GM23338 (cell line): ENCODE data around the gene POF1B. TPM values are rescaled to one million over a fixed set of nuclear protein-coding genes. Genes with fewer than 3 reads are reported as not detected.

Source experiments
- ATAC-seq: fragments of 200-7000 bp; cut with Tn5 transposase; 3 replicates; pipeline ENCODE4 v1.9.1; 2020
- DNase-seq: peaks from one replicate; pipeline ENCODE4 v3.0.0-alpha.2; 2015; ENCODE audit warnings: low spot score
- H2AFZ ChIP-seq: fragments of 200-600 bp; sonication (generic); 2 replicates; pipeline ENCODE4 v1.8.0; 2016; ENCODE audit warnings: antibody characterized with exemption, mild to moderate bottlenecking, moderate library complexity
- H3F3A ChIP-seq: fragments of 200-600 bp; sonication (generic); replicated peaks from 2 replicates; pipeline ENCODE4 v1.8.0; 2017; ENCODE audit warnings: antibody characterized with exemption, mixed run types, low read depth
- H3K27ac ChIP-seq: fragments of 200-600 bp; sonication (generic); 2 replicates; pipeline ENCODE4 v1.6.1; 2016; ENCODE audit warnings: low read depth
- H3K27me3 ChIP-seq: fragments of 200-600 bp; sonication (generic); 2 replicates; pipeline ENCODE4 v1.8.0; 2016; ENCODE audit warnings: mild to moderate bottlenecking, mixed run types, moderate library complexity; ENCODE audit not compliant: insufficient read depth
- H3K36me3 ChIP-seq: fragments of 200-600 bp; sonication (generic); 2 replicates; pipeline ENCODE4 v1.8.0; 2016; ENCODE audit warnings: mild to moderate bottlenecking; ENCODE audit not compliant: insufficient read depth
- H3K4me1 ChIP-seq: fragments of 200-600 bp; sonication (generic); 2 replicates; pipeline ENCODE4 v1.8.0; 2016; ENCODE audit warnings: mild to moderate bottlenecking, moderate library complexity; ENCODE audit not compliant: insufficient read depth
- H3K4me2 ChIP-seq: fragments of 200-600 bp; sonication (generic); 2 replicates; pipeline ENCODE4 v1.7.1; 2017; ENCODE audit warnings: mixed run types
- H3K4me3 ChIP-seq: fragments of 200-600 bp; sonication (generic); 2 replicates; pipeline ENCODE4 v1.6.1; 2016; ENCODE audit warnings: mixed run types
- H3K79me2 ChIP-seq: fragments of 200-600 bp; sonication (generic); replicated peaks from 2 replicates; pipeline ENCODE4 v1.8.0; 2017; ENCODE audit warnings: mild to moderate bottlenecking; ENCODE audit not compliant: insufficient read depth
- H3K9me2 ChIP-seq: fragments of 200-600 bp; sonication (generic); 2 replicates; pipeline ENCODE4 v1.8.0; 2017; ENCODE audit not compliant: insufficient read depth
- H4K20me1 ChIP-seq: fragments of 200-600 bp; sonication (generic); replicated peaks from 2 replicates; pipeline ENCODE4 v1.8.0; 2017; ENCODE audit warnings: mild to moderate bottlenecking; ENCODE audit not compliant: insufficient read depth
- H3K27ac Mint-ChIP-seq: 2 replicates; pipeline ENCODE4 v1.8.0; 2020; ENCODE audit warnings: inconsistent platforms, mild to moderate bottlenecking, moderate library complexity, mixed read lengths
- H3K27me3 Mint-ChIP-seq: 3 replicates; pipeline ENCODE4 v1.8.0; 2022; ENCODE audit warnings: low read depth, mild to moderate bottlenecking, moderate library complexity, mixed read lengths, inconsistent platforms; ENCODE audit not compliant: insufficient read depth, poor library complexity
- H3K36me3 Mint-ChIP-seq: 3 replicates; pipeline ENCODE4 v1.8.0; 2021; ENCODE audit warnings: low read depth, mild to moderate bottlenecking, inconsistent platforms, moderate library complexity, mixed read lengths
- H3K4me1 Mint-ChIP-seq: 3 replicates; pipeline ENCODE4 v1.8.0; 2020; ENCODE audit warnings: mild to moderate bottlenecking, inconsistent platforms, mixed read lengths
- H3K4me3 Mint-ChIP-seq: 3 replicates; pipeline ENCODE4 v1.8.0; 2021; ENCODE audit warnings: moderate library complexity, mild to moderate bottlenecking, inconsistent platforms, mixed read lengths
- H3K9me3 Mint-ChIP-seq: 3 replicates; pipeline ENCODE4 v1.8.0; 2020; ENCODE audit warnings: moderate library complexity, mild to moderate bottlenecking, inconsistent platforms, mixed read lengths
- CREB1 ChIP-seq: fragments of 250-450 bp; sonication (Bioruptor Pico); IDR thresholded peaks from 2 replicates; pipeline ENCODE4 v1.5.0; 2020; ENCODE audit warnings: low read depth, mild to moderate bottlenecking, moderate library complexity
- EZH2 ChIP-seq: fragments of 200-600 bp; sonication (generic); IDR thresholded peaks from one replicate; pipeline ENCODE4 v1.8.0; 2017; ENCODE audit warnings: antibody characterized with exemption, mild to moderate bottlenecking, low read depth; ENCODE audit not compliant: unreplicated experiment
- NANOG ChIP-seq: IDR thresholded peaks from 2 replicates; pipeline ENCODE4 v1.6.1; 2016; ENCODE audit warnings: antibody characterized with exemption, borderline replicate concordance
- POLR2AphosphoS5 ChIP-seq: IDR thresholded peaks from 2 replicates; pipeline ENCODE4 v1.6.1; 2016; ENCODE audit warnings: antibody characterized with exemption, low read depth
- STAT1 ChIP-seq: IDR thresholded peaks from one replicate; pipeline ENCODE4 v1.6.1; 2016; ENCODE audit warnings: antibody characterized with exemption; ENCODE audit not compliant: unreplicated experiment
- ZNF114 ChIP-seq: fragments of 250-450 bp; sonication (Bioruptor Pico); IDR thresholded peaks from 2 replicates; pipeline ENCODE4 v1.5.0; 2020; ENCODE audit warnings: mild to moderate bottlenecking, moderate library complexity
- ZNF331 ChIP-seq: fragments of 250-450 bp; sonication (Bioruptor Pico); IDR thresholded peaks from 2 replicates; pipeline ENCODE4 v1.5.0; 2020; ENCODE audit warnings: low read depth, mild to moderate bottlenecking, moderate library complexity
- polyA plus RNA-seq: library from polyadenylated mRNA; unstranded; fragments of >200 nt; fragmentation: Nextera tagmentation; extraction: Ambion mirVana; gene quantifications from 2 replicates; pipeline ENCODE4 v1.2.1, GENCODE V29; 2016
- total RNA-seq: library from RNA; depleted of rRNA; stranded (reverse); fragments of >200 nt; shearing (Covaris generic); gene quantifications from 2 replicates; pipeline ENCODE4 v1.2.3, GENCODE V29; 2014
- TF ChIP-seq, protein P1 (sequence below), 2 experiments: fragments of 200-600 bp in 1 of 2; sonication (generic) in 1 of 2; conservative IDR thresholded peaks; 2 replicates each; pipeline versions ENCODE4 v1.5.1 to v1.6.1; 2016 to 2017; ENCODE audit warnings: antibody characterized with exemption in 2 of 2, low read depth in 2 of 2, mild to moderate bottlenecking in 2 of 2, moderate library complexity in 1 of 2
- TF ChIP-seq, protein P2 (sequence below): IDR thresholded peaks from 2 replicates; pipeline ENCODE4 v1.6.1; 2016; ENCODE audit warnings: antibody characterized with exemption
- TF ChIP-seq, protein P3 (sequence below): IDR thresholded peaks from one replicate; pipeline ENCODE4 v1.6.1; 2018; ENCODE audit warnings: antibody characterized with exemption; ENCODE audit not compliant: unreplicated experiment
- TF ChIP-seq, protein P4 (sequence below): fragments of 250-450 bp; sonication (Bioruptor Pico); IDR thresholded peaks from 2 replicates; pipeline ENCODE4 v1.5.0; 2020; ENCODE audit warnings: mild to moderate bottlenecking, moderate library complexity

POF1B gene
- total and polyA plus RNA-seq, 2 experiments from 2014 or later, result 0.05 to 0.10 TPM

DNA sequence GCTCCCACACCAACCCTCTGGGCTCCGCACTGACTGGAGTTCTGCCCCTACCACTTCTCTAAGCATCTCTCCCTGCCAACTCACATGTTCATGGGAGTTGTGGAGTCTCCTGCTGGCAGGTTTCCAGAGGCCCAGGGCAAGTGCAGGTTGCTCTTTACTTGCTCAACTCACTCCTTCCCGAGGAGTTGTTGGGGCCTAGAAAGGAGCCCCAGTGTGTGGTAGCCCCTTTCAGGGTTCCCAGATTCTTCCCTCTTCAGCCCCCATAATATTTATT lies 52.5 kb downstream of the POF1B start:
- Histone ChIP-seq H3K79me2 (no peaks in the 10 kb centered on the region), H3K4me3 (no peak overlapping the region), H3K27me3 (no peaks in the 10 kb centered on the region), H3K4me2 (no peak overlapping the region), H3K9me2 (no peaks in the 10 kb centered on the region), H3K27ac (no peak overlapping the region), H3K36me3 (no peaks in the 10 kb centered on the region), H4K20me1 (no peaks in the 10 kb centered on the region), H3F3A (no peaks in the 10 kb centered on the region), H2AFZ (no peak overlapping the region), H3K4me1 (no peaks in the 10 kb centered on the region)
- Mint-ChIP-seq H3K27ac (no peak overlapping the region), H3K4me3 (no peak overlapping the region), H3K9me3 (no peaks in the 10 kb centered on the region; the same call in 2 of the 3 replicates), H3K4me1 (no peaks in the 10 kb centered on the region), H3K27me3 (no peaks in the 10 kb centered on the region), H3K36me3 (no peaks in the 10 kb centered on the region)
- DNase-seq (no peak), ATAC-seq (no peak)
- TF ChIP-seq POLR2AphosphoS5 (no peak), STAT1 (no peak), ZNF114 (CRISPR knock-in tag) (no peak), CREB1 (CRISPR knock-in tag) (no peak), EZH2 (no peak), ZNF331 (CRISPR knock-in tag) (no peak), NANOG (no peak)
- TF ChIP-seq, protein P1, sequence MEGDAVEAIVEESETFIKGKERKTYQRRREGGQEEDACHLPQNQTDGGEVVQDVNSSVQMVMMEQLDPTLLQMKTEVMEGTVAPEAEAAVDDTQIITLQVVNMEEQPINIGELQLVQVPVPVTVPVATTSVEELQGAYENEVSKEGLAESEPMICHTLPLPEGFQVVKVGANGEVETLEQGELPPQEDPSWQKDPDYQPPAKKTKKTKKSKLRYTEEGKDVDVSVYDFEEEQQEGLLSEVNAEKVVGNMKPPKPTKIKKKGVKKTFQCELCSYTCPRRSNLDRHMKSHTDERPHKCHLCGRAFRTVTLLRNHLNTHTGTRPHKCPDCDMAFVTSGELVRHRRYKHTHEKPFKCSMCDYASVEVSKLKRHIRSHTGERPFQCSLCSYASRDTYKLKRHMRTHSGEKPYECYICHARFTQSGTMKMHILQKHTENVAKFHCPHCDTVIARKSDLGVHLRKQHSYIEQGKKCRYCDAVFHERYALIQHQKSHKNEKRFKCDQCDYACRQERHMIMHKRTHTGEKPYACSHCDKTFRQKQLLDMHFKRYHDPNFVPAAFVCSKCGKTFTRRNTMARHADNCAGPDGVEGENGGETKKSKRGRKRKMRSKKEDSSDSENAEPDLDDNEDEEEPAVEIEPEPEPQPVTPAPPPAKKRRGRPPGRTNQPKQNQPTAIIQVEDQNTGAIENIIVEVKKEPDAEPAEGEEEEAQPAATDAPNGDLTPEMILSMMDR (conservative IDR thresholded peaks at IDR 0.05; ENCODE audit: low read depth in 2 of 2), result no peak
- TF ChIP-seq, protein P2, sequence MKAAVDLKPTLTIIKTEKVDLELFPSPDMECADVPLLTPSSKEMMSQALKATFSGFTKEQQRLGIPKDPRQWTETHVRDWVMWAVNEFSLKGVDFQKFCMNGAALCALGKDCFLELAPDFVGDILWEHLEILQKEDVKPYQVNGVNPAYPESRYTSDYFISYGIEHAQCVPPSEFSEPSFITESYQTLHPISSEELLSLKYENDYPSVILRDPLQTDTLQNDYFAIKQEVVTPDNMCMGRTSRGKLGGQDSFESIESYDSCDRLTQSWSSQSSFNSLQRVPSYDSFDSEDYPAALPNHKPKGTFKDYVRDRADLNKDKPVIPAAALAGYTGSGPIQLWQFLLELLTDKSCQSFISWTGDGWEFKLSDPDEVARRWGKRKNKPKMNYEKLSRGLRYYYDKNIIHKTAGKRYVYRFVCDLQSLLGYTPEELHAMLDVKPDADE, result no peak
- TF ChIP-seq, protein P3, sequence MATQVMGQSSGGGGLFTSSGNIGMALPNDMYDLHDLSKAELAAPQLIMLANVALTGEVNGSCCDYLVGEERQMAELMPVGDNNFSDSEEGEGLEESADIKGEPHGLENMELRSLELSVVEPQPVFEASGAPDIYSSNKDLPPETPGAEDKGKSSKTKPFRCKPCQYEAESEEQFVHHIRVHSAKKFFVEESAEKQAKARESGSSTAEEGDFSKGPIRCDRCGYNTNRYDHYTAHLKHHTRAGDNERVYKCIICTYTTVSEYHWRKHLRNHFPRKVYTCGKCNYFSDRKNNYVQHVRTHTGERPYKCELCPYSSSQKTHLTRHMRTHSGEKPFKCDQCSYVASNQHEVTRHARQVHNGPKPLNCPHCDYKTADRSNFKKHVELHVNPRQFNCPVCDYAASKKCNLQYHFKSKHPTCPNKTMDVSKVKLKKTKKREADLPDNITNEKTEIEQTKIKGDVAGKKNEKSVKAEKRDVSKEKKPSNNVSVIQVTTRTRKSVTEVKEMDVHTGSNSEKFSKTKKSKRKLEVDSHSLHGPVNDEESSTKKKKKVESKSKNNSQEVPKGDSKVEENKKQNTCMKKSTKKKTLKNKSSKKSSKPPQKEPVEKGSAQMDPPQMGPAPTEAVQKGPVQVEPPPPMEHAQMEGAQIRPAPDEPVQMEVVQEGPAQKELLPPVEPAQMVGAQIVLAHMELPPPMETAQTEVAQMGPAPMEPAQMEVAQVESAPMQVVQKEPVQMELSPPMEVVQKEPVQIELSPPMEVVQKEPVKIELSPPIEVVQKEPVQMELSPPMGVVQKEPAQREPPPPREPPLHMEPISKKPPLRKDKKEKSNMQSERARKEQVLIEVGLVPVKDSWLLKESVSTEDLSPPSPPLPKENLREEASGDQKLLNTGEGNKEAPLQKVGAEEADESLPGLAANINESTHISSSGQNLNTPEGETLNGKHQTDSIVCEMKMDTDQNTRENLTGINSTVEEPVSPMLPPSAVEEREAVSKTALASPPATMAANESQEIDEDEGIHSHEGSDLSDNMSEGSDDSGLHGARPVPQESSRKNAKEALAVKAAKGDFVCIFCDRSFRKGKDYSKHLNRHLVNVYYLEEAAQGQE, result no peak
- TF ChIP-seq, protein P4, sequence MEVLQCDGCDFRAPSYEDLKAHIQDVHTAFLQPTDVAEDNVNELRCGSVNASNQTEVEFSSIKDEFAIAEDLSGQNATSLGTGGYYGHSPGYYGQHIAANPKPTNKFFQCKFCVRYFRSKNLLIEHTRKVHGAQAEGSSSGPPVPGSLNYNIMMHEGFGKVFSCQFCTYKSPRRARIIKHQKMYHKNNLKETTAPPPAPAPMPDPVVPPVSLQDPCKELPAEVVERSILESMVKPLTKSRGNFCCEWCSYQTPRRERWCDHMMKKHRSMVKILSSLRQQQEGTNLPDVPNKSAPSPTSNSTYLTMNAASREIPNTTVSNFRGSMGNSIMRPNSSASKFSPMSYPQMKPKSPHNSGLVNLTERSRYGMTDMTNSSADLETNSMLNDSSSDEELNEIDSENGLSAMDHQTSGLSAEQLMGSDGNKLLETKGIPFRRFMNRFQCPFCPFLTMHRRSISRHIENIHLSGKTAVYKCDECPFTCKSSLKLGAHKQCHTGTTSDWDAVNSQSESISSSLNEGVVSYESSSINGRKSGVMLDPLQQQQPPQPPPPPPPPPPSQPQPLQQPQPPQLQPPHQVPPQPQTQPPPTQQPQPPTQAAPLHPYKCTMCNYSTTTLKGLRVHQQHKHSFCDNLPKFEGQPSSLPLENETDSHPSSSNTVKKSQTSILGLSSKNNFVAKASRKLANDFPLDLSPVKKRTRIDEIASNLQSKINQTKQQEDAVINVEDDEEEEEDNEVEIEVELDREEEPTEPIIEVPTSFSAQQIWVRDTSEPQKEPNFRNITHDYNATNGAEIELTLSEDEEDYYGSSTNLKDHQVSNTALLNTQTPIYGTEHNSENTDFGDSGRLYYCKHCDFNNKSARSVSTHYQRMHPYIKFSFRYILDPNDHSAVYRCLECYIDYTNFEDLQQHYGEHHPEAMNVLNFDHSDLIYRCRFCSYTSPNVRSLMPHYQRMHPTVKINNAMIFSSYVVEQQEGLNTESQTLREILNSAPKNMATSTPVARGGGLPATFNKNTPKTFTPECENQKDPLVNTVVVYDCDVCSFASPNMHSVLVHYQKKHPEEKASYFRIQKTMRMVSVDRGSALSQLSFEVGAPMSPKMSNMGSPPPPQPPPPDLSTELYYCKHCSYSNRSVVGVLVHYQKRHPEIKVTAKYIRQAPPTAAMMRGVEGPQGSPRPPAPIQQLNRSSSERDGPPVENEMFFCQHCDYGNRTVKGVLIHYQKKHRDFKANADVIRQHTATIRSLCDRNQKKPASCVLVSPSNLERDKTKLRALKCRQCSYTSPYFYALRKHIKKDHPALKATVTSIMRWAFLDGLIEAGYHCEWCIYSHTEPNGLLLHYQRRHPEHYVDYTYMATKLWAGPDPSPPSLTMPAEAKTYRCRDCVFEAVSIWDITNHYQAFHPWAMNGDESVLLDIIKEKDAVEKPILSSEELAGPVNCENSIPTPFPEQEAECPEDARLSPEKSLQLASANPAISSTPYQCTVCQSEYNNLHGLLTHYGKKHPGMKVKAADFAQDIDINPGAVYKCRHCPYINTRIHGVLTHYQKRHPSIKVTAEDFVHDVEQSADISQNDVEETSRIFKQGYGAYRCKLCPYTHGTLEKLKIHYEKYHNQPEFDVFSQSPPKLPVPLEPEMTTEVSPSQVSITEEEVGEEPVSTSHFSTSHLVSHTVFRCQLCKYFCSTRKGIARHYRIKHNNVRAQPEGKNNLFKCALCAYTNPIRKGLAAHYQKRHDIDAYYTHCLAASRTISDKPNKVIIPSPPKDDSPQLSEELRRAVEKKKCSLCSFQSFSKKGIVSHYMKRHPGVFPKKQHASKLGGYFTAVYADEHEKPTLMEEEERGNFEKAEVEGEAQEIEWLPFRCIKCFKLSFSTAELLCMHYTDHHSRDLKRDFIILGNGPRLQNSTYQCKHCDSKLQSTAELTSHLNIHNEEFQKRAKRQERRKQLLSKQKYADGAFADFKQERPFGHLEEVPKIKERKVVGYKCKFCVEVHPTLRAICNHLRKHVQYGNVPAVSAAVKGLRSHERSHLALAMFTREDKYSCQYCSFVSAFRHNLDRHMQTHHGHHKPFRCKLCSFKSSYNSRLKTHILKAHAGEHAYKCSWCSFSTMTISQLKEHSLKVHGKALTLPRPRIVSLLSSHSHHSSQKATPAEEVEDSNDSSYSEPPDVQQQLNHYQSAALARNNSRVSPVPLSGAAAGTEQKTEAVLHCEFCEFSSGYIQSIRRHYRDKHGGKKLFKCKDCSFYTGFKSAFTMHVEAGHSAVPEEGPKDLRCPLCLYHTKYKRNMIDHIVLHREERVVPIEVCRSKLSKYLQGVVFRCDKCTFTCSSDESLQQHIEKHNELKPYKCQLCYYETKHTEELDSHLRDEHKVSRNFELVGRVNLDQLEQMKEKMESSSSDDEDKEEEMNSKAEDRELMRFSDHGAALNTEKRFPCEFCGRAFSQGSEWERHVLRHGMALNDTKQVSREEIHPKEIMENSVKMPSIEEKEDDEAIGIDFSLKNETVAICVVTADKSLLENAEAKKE, result no peak
